GM20000 (cell line): Measurements from ENCODE around the gene PSEN1.

Experiments
- DNase-seq: peaks from one replicate; pipeline ENCODE4 v3.0.0; 2012; ENCODE audit warnings: low spot score
- CTCF ChIP-seq: IDR thresholded peaks from 2 replicates; pipeline ENCODE4 v1.5.1; 2012; ENCODE audit warnings: mild to moderate bottlenecking, control low read depth; ENCODE audit errors: extremely low read depth, missing control alignments

The PSEN1 gene

GRCh38 chr14:73234586-73235394, 98.5 kb downstream of the PSEN1 start:
- no peak for TF ChIP-seq CTCF
- DNase-seq: no peak

GRCh38 chr14:73235531-73236155, 99.3 kb downstream of the PSEN1 start:
- DNase-seq: no peak

GRCh38 chr14:73236157-73236556, 99.8 kb downstream of the PSEN1 start:
- no peak for TF ChIP-seq CTCF
- DNase-seq: no peak

More at GRCh38 chr14:73235531-73236155, 99.3 kb downstream of the PSEN1 start:
- TF ChIP-seq CTCF: no peak

GRCh38 chr14:73236752-73237218, 100.5 kb downstream of the PSEN1 start:
- TF ChIP-seq CTCF: no peak
- no peak for DNase-seq

GRCh38 chr14:73237219-73237785, 101.0 kb downstream of the PSEN1 start, which contains the start of gene PAPLN:
PAPLN (plus strand) TSS chr14:73237506; CDS start chr14:73239779, 2,273 bp downstream.
- peak; percentile 72 for DNase-seq

GRCh38 chr14:73237786-73238423, 101.6 kb downstream of the PSEN1 start:
- TF ChIP-seq CTCF: no peak
- DNase-seq: peak; percentile 71

More at GRCh38 chr14:73237219-73237785, 101.0 kb downstream of the PSEN1 start, which contains the start of gene PAPLN:
- TF ChIP-seq CTCF: no peak
